ENCODE data around the gene FABP6.

FABP6 gene

GRCh38 chr5:160197341-160198144, 31.8 kb upstream of the FABP6 start:
- H3K9me3 ChIP-seq (ENCODE audit: control insufficient read depth in 1 of 2, low read length in 2 of 2): no peaks in the 10 kb centered on the region
- peaks cover 0 to 15% of the 10 kb centered on the region in 2 donors for H3K4me1 ChIP-seq (ENCODE audit: control insufficient read depth in 1 of 2, insufficient read depth in 2 of 2, low read length in 2 of 2)
- H3K27ac ChIP-seq (ENCODE audit: low read length): no peak overlapping the region
- H3K36me3 ChIP-seq (ENCODE audit: control insufficient read depth in 1 of 2, insufficient read depth in 2 of 2, low read length in 2 of 2): no peaks in the 10 kb centered on the region
- no peaks in the 10 kb centered on the region for H3K27me3 ChIP-seq (ENCODE audit: low read depth, low read length)
- H3K4me3 ChIP-seq (ENCODE audit: low read depth in 1 of 2, low read length in 2 of 2): no peak overlapping the region

DNA sequence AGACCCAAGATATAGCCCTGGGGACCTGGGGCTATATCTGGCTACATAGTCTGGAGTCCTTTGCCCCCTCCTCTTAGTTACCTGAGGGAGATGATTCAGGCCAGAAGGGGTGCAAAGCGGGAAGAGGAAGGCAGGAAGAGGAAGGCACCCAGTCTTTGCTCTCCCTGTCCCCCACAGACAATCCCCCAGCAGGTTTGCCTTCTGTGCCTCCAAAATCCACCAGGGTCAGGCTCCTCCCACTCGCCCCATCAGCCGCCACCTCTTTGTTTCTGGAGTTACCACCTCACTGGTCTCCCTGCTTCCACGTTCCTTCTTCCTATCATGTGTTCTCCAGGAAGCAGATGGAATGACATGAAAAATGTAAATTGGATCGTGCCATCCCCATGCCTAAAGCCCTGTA, 31.2 kb upstream of the FABP6 start:
- Histone ChIP-seq H3K9me3 (ENCODE audit: control insufficient read depth in 1 of 2, low read length in 2 of 2) (no peaks in the 10 kb centered on the region), H3K4me1 (ENCODE audit: control insufficient read depth in 1 of 2, insufficient read depth in 2 of 2, low read length in 2 of 2) (peaks cover 0 to 15% of the 10 kb centered on the region in 2 donors), H3K36me3 (ENCODE audit: control insufficient read depth in 1 of 2, insufficient read depth in 2 of 2, low read length in 2 of 2) (no peaks in the 10 kb centered on the region), H3K4me3 (ENCODE audit: low read depth in 1 of 2, low read length in 2 of 2) (no peak overlapping the region), H3K27ac (ENCODE audit: low read length) (no peak overlapping the region), H3K27me3 (ENCODE audit: low read depth, low read length) (no peaks in the 10 kb centered on the region)

DNA sequence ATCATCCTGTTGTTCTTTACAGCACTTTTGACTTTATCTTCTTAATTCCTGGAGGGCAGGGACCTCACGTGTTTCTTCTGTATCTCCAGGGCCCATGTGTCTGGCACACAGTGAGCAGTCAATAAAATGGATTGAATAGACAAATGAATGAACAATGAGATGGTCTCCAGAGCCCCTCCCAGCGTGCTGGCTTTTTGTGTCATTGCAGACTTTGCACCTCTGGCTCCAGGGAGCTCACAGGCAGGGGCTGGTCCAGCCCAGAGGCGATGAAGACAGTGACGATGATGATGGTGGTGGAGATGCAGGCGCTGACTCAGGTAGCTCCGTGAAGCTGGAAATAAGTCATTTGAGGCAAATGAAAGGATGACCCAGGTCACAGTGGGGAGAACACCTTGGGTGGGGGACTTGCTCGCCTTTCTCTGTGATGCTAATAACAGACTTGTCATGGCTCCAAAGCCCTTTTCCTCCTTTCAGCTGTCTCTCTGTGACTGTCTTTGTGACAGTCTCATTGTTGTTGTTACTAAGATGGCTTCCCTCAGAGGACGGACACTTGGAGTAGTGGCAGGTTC, 30.4 kb upstream of the FABP6 start:
- Histone ChIP-seq H3K27me3 (ENCODE audit: low read depth, low read length) (no peaks in the 10 kb centered on the region), H3K4me3 (ENCODE audit: low read depth in 1 of 2, low read length in 2 of 2) (peak overlapping the region; percentile 52 to 60), H3K4me1 (ENCODE audit: control insufficient read depth in 1 of 2, insufficient read depth in 2 of 2, low read length in 2 of 2) (peaks cover 0 to 15% of the 10 kb centered on the region in 2 donors), H3K27ac (ENCODE audit: low read length) (no peak overlapping the region), H3K36me3 (ENCODE audit: control insufficient read depth in 1 of 2, insufficient read depth in 2 of 2, low read length in 2 of 2) (no peaks in the 10 kb centered on the region), H3K9me3 (ENCODE audit: control insufficient read depth in 1 of 2, low read length in 2 of 2) (no peaks in the 10 kb centered on the region)

GRCh38 chr5:160199410-160199911, 29.8 kb upstream of the FABP6 start:
- peak overlapping the region; percentile 60 to 65 for H3K4me3 ChIP-seq (ENCODE audit: low read depth in 1 of 2, low read length in 2 of 2)
- H3K27ac ChIP-seq (ENCODE audit: low read length): no peak overlapping the region
- H3K4me1 ChIP-seq (ENCODE audit: control insufficient read depth in 1 of 2, insufficient read depth in 2 of 2, low read length in 2 of 2): peaks cover 0 to 15% of the 10 kb centered on the region in 2 donors

DNA sequence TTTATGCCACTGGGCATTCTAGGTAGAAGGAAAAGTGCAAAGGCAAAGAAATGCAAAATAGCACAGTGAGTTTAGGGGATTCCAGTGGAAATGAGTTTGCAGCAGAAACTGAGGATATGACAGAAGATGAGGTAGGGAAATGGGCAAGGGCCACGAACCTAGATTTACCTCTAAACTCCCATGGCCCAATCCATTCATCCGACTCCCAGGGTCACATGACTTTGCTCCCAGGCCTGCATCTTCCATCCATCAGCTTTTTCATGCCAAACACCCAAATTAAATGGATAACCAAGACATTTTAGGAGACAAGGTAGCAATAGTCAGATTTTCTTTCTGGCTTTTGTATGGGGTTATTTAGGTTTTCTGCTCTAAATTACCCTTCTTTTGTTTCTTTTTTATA, 22.2 kb upstream of the FABP6 start:
- Histone ChIP-seq H3K36me3 (ENCODE audit: control insufficient read depth in 1 of 2, insufficient read depth in 2 of 2, low read length in 2 of 2) (no peaks in the 10 kb centered on the region), H3K4me3 (ENCODE audit: low read depth in 1 of 2, low read length in 2 of 2) (no peak overlapping the region), H3K27ac (ENCODE audit: low read length) (no peak overlapping the region), H3K9me3 (ENCODE audit: control insufficient read depth in 1 of 2, low read length in 2 of 2) (no peaks in the 10 kb centered on the region), H3K27me3 (ENCODE audit: low read depth, low read length) (no peaks in the 10 kb centered on the region), H3K4me1 (ENCODE audit: control insufficient read depth in 1 of 2, insufficient read depth in 2 of 2, low read length in 2 of 2) (no peaks in the 10 kb centered on the region)

More at GRCh38 chr5:160199410-160199911, 29.8 kb upstream of the FABP6 start:
- H3K27me3 ChIP-seq (ENCODE audit: low read depth, low read length): no peaks in the 10 kb centered on the region
- H3K36me3 ChIP-seq (ENCODE audit: control insufficient read depth in 1 of 2, insufficient read depth in 2 of 2, low read length in 2 of 2): no peaks in the 10 kb centered on the region
- no peaks in the 10 kb centered on the region for H3K9me3 ChIP-seq (ENCODE audit: control insufficient read depth in 1 of 2, low read length in 2 of 2)

- H3K4me3 ChIP-seq (ENCODE audit: low read depth in 1 of 2, low read length in 2 of 2): no peak overlapping the region
These were observed 19.4 kb upstream of the FABP6 start for GRCh38 chr5:160209917-160210316.

DNA sequence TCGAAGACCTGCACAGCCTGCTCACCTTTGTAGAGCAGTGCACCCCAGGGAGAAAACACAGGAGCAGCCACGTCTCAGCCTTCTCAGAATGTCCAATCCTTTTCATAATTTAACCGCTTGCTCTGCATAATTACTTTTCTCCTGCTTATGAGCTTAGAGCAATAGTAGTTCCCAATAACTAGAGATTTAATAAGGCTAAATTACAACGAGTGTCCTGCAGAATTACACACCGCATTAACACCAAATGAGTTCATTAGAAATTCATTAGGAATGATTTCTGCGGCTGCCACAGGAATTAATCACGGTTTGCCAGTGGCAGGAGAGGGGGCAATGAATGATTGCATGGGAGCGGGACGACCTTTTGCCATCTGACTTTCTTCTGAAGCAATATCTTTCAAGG, 18.7 kb upstream of the FABP6 start:
- no peaks in the 10 kb centered on the region for H3K4me1 ChIP-seq (ENCODE audit: control insufficient read depth in 1 of 2, insufficient read depth in 2 of 2, low read length in 2 of 2)
- H3K27ac ChIP-seq (ENCODE audit: low read length): no peak overlapping the region
- no peak overlapping the region for H3K4me3 ChIP-seq (ENCODE audit: low read depth in 1 of 2, low read length in 2 of 2)
- no peaks in the 10 kb centered on the region for H3K36me3 ChIP-seq (ENCODE audit: control insufficient read depth in 1 of 2, insufficient read depth in 2 of 2, low read length in 2 of 2)
- no peaks in the 10 kb centered on the region for H3K9me3 ChIP-seq (ENCODE audit: control insufficient read depth in 1 of 2, low read length in 2 of 2)
- H3K27me3 ChIP-seq (ENCODE audit: low read depth, low read length): no peaks in the 10 kb centered on the region

More at GRCh38 chr5:160209917-160210316, 19.4 kb upstream of the FABP6 start:
- Histone ChIP-seq H3K36me3 (ENCODE audit: control insufficient read depth in 1 of 2, insufficient read depth in 2 of 2, low read length in 2 of 2) (no peaks in the 10 kb centered on the region), H3K27ac (ENCODE audit: low read length) (no peak overlapping the region), H3K27me3 (ENCODE audit: low read depth, low read length) (no peaks in the 10 kb centered on the region), H3K9me3 (ENCODE audit: control insufficient read depth in 1 of 2, low read length in 2 of 2) (no peaks in the 10 kb centered on the region), H3K4me1 (ENCODE audit: control insufficient read depth in 1 of 2, insufficient read depth in 2 of 2, low read length in 2 of 2) (no peaks in the 10 kb centered on the region)

DNA sequence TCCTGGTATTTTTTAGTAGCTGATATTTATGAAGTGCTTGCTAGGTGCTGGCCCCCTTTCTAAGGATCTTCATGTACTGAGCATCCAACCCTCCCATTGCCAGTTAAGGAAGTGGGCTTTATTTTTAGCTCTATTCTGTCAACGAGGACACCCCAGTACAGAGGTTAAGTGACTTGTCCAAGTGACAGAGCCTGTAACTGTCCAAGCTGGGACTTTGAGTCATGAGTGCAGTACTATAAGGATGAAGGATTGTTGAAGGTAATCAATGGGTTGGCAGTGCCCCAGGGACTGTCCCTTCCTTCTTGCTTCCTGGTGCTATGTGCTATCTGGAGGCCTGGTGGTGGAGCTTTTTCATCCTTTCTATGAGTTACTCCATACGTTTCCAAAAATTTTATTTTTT, 18.0 kb upstream of the FABP6 start:
- H3K27me3 ChIP-seq (ENCODE audit: low read depth, low read length): no peaks in the 10 kb centered on the region
- no peaks in the 10 kb centered on the region for H3K36me3 ChIP-seq (ENCODE audit: control insufficient read depth in 1 of 2, insufficient read depth in 2 of 2, low read length in 2 of 2)
- H3K9me3 ChIP-seq (ENCODE audit: control insufficient read depth in 1 of 2, low read length in 2 of 2): no peaks in the 10 kb centered on the region
- no peaks in the 10 kb centered on the region for H3K4me1 ChIP-seq (ENCODE audit: control insufficient read depth in 1 of 2, insufficient read depth in 2 of 2, low read length in 2 of 2)
- H3K27ac ChIP-seq (ENCODE audit: low read length): no peak overlapping the region
- H3K4me3 ChIP-seq (ENCODE audit: low read depth in 1 of 2, low read length in 2 of 2): no peak overlapping the region

GRCh38 chr5:160213537-160213936, 15.8 kb upstream of the FABP6 start:
- Histone ChIP-seq H3K27ac (ENCODE audit: low read length) (no peak overlapping the region), H3K4me3 (ENCODE audit: low read depth in 1 of 2, low read length in 2 of 2) (no peak overlapping the region), H3K36me3 (ENCODE audit: control insufficient read depth in 1 of 2, insufficient read depth in 2 of 2, low read length in 2 of 2) (no peaks in the 10 kb centered on the region), H3K9me3 (ENCODE audit: control insufficient read depth in 1 of 2, low read length in 2 of 2) (no peaks in the 10 kb centered on the region), H3K4me1 (ENCODE audit: control insufficient read depth in 1 of 2, insufficient read depth in 2 of 2, low read length in 2 of 2) (no peaks in the 10 kb centered on the region), H3K27me3 (ENCODE audit: low read depth, low read length) (no peaks in the 10 kb centered on the region)

DNA sequence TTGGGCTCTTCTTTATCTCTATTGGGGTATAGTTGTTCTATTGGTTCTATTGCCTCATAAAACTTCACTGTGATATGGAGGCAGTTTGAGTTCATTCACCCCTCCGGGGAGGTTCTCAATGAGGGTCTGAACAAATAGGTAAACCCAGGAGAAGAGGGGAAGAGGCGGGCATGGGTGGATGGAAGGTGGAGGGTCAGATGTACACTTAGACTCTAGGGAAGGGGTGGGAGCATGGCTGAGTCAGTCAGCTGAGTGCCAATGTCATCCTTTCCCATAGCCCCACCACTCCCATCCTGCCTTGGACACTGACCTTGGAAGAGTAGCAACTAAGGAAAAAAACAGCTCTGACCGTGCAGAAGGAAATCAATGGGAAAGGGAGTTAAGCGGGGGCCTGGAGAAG, 9.9 kb upstream of the FABP6 start:
- Histone ChIP-seq H3K4me3 (ENCODE audit: low read depth in 1 of 2, low read length in 2 of 2) (no peak overlapping the region), H3K27me3 (ENCODE audit: low read depth, low read length) (no peaks in the 10 kb centered on the region), H3K4me1 (ENCODE audit: control insufficient read depth in 1 of 2, insufficient read depth in 2 of 2, low read length in 2 of 2) (no peaks in the 10 kb centered on the region), H3K27ac (ENCODE audit: low read length) (no peak overlapping the region), H3K9me3 (ENCODE audit: control insufficient read depth in 1 of 2, low read length in 2 of 2) (no peaks in the 10 kb centered on the region), H3K36me3 (ENCODE audit: control insufficient read depth in 1 of 2, insufficient read depth in 2 of 2, low read length in 2 of 2) (no peaks in the 10 kb centered on the region)

- Histone ChIP-seq H3K27me3 (ENCODE audit: low read depth, low read length) (no peaks in the 10 kb centered on the region), H3K36me3 (ENCODE audit: control insufficient read depth in 1 of 2, insufficient read depth in 2 of 2, low read length in 2 of 2) (no peaks in the 10 kb centered on the region), H3K27ac (ENCODE audit: low read length) (no peak overlapping the region)
These were observed 8.2 kb upstream of the FABP6 start for GRCh38 chr5:160221082-160221481.

More at GRCh38 chr5:160221082-160221481, 8.2 kb upstream of the FABP6 start:
- no peaks in the 10 kb centered on the region for H3K4me1 ChIP-seq (ENCODE audit: control insufficient read depth in 1 of 2, insufficient read depth in 2 of 2, low read length in 2 of 2)
- H3K4me3 ChIP-seq (ENCODE audit: low read depth in 1 of 2, low read length in 2 of 2): no peak overlapping the region
- no peaks in the 10 kb centered on the region for H3K9me3 ChIP-seq (ENCODE audit: control insufficient read depth in 1 of 2, low read length in 2 of 2)
